Liver (tissue), 9 donors: ENCODE data around the gene DNAJC11. TPM values are rescaled to one million over a fixed set of nuclear protein-coding genes. Genes with fewer than 3 reads are reported as not detected.

Experiments used
- DNase-seq: peaks from one replicate; pipeline ENCODE4 v3.0.0-alpha.2; 2017; ENCODE audit warnings: low spot score
- H3K27ac ChIP-seq, 2 donors: one replicate each; pipeline ENCODE4 v1.7.0; 2013; ENCODE audit warnings: inconsistent platforms in 2 of 2, low read length in 2 of 2, control low read depth in 1 of 2, low read depth in 1 of 2, mild to moderate bottlenecking in 1 of 2
- H3K27me3 ChIP-seq, 4 donors: one replicate each; pipeline versions ENCODE4 v1.6.1 to v1.7.0; 2013; ENCODE audit warnings: low read length in 3 of 4, inconsistent platforms in 1 of 4, mild to moderate bottlenecking in 1 of 4, moderate library complexity in 1 of 4; ENCODE audit not compliant: control insufficient read depth in 4 of 4, insufficient read depth in 4 of 4
- H3K36me3 ChIP-seq, 4 donors: one replicate each; pipeline versions ENCODE4 v1.6.1 to v1.7.0; 2013; ENCODE audit warnings: low read length in 3 of 4, mild to moderate bottlenecking in 3 of 4, low read depth in 1 of 4, moderate library complexity in 1 of 4; ENCODE audit not compliant: control insufficient read depth in 4 of 4, insufficient read depth in 3 of 4
- H3K4me1 ChIP-seq, 4 donors: one replicate each; pipeline versions ENCODE4 v1.6.1 to v1.7.0; 2013; ENCODE audit warnings: low read length in 3 of 4, mild to moderate bottlenecking in 3 of 4, moderate library complexity in 1 of 4; ENCODE audit not compliant: control insufficient read depth in 4 of 4, insufficient read depth in 4 of 4
- H3K4me3 ChIP-seq, 3 donors: one replicate each; pipeline versions ENCODE4 v1.6.1 to v1.7.0; 2013; ENCODE audit warnings: low read length in 3 of 3, control low read depth in 1 of 3, low read depth in 1 of 3, mild to moderate bottlenecking in 1 of 3
- H3K9ac ChIP-seq, 2 donors: one replicate each; pipeline ENCODE4 v1.7.0; 2013; ENCODE audit warnings: low read length in 2 of 2, mild to moderate bottlenecking in 2 of 2, moderate library complexity in 2 of 2, control low read depth in 1 of 2, low read depth in 1 of 2
- H3K9me3 ChIP-seq, 4 donors: one replicate each; pipeline versions ENCODE4 v1.6.1 to v1.7.0; 2013; ENCODE audit warnings: low read length in 3 of 4; ENCODE audit not compliant: control insufficient read depth in 4 of 4
- CTCF ChIP-seq: fragments of 150-350 bp; IDR thresholded peaks from 2 replicates; pipeline ENCODE4 v1.5.1; 2017; ENCODE audit warnings: improper control_type of control experiment, low read depth, low read length; ENCODE audit not compliant: missing input control
- EGR1 ChIP-seq, 2 donors: IDR thresholded peaks; 2 replicates each; pipeline ENCODE4 v1.6.1; 2016 to 2018; ENCODE audit warnings: antibody characterized with exemption in 2 of 2, low read depth in 2 of 2
- FOXA2 ChIP-seq: IDR thresholded peaks from 2 replicates; pipeline ENCODE4 v1.6.1; 2016; ENCODE audit warnings: antibody characterized with exemption
- GABPA ChIP-seq, 2 donors: IDR thresholded peaks in 1 of 2; conservative IDR thresholded peaks in 1 of 2; 2 replicates each; pipeline ENCODE4 v1.6.1; 2016; ENCODE audit warnings: antibody characterized with exemption in 2 of 2, mild to moderate bottlenecking in 1 of 2, moderate library complexity in 1 of 2
- HNF4A ChIP-seq, 2 donors: conservative IDR thresholded peaks; 2 replicates each; pipeline ENCODE4 v1.6.1; 2016; ENCODE audit warnings: antibody characterized with exemption in 2 of 2, mild to moderate bottlenecking in 2 of 2
- HNF4G ChIP-seq: IDR thresholded peaks from 2 replicates; pipeline ENCODE4 v1.6.1; 2016; ENCODE audit warnings: antibody characterized with exemption
- JUND ChIP-seq, 2 donors: IDR thresholded peaks; 2 replicates each; pipeline ENCODE4 v1.6.1; 2016; ENCODE audit warnings: antibody characterized with exemption in 2 of 2
- MAX ChIP-seq: IDR thresholded peaks from 2 replicates; pipeline ENCODE4 v1.6.1; 2016; ENCODE audit warnings: antibody characterized with exemption
- NR2F2 ChIP-seq: IDR thresholded peaks from 2 replicates; pipeline ENCODE4 v1.6.1; 2016; ENCODE audit warnings: antibody characterized with exemption
- REST ChIP-seq: IDR thresholded peaks from 2 replicates; pipeline ENCODE4 v1.6.1; 2016; ENCODE audit warnings: antibody characterized with exemption, mild to moderate bottlenecking
- RXRA ChIP-seq, 2 donors: IDR thresholded peaks; 2 replicates each; pipeline ENCODE4 v1.6.1; 2017 to 2018; ENCODE audit warnings: antibody characterized with exemption in 2 of 2, mild to moderate bottlenecking in 1 of 2
- TAF1 ChIP-seq: conservative IDR thresholded peaks from 2 replicates; pipeline ENCODE4 v1.6.1; 2016; ENCODE audit warnings: antibody characterized with exemption, mild to moderate bottlenecking
- YY1 ChIP-seq: IDR thresholded peaks from 2 replicates; pipeline ENCODE4 v1.6.1; 2016; ENCODE audit warnings: antibody characterized with exemption, mild to moderate bottlenecking
- ZBTB33 ChIP-seq: IDR thresholded peaks from 2 replicates; pipeline ENCODE4 v1.6.1; 2016; ENCODE audit warnings: antibody characterized with exemption
- WGBS: extraction: QIAGEN DNeasy Blood & Tissue Kit; methylation state at CpG from one replicate; pipeline ENCODE4 v1.1.7; 2013; 5-methylcytosine and 5-hydroxymethylcytosine counted together
- polyA plus RNA-seq, 2 donors: library from polyadenylated mRNA; stranded (reverse) in 1 of 2; unstranded in 1 of 2; fragments of 200-250 nt in 1 of 2; fragments of >200 nt in 1 of 2; fragmentation: Nextera tagmentation in 1 of 2; extraction: Ambion mirVana in 1 of 2; gene quantifications; one replicate each; pipeline versions ENCODE4 v1.2.1 to v1.2.3, GENCODE V29; 2013 to 2015
- total RNA-seq, 2 donors: library from RNA; depleted of rRNA; stranded (reverse); fragments of >200 nt; gene quantifications; one replicate each; pipeline ENCODE4 v1.2.3, GENCODE V29; 2014
- TF ChIP-seq, protein P1 (sequence below): IDR thresholded peaks from 2 replicates; pipeline ENCODE4 v1.6.1; 2016; ENCODE audit warnings: antibody characterized with exemption
- donor health status: healthy.
- donor health status: healthy.
- donor health status: healthy.
- donor health status: healthy.
- donor health status: healthy.

DNAJC11 gene
- total and polyA plus RNA-seq, 4 donors = 16.5 to 36.1 (median 23.8) TPM

DNA sequence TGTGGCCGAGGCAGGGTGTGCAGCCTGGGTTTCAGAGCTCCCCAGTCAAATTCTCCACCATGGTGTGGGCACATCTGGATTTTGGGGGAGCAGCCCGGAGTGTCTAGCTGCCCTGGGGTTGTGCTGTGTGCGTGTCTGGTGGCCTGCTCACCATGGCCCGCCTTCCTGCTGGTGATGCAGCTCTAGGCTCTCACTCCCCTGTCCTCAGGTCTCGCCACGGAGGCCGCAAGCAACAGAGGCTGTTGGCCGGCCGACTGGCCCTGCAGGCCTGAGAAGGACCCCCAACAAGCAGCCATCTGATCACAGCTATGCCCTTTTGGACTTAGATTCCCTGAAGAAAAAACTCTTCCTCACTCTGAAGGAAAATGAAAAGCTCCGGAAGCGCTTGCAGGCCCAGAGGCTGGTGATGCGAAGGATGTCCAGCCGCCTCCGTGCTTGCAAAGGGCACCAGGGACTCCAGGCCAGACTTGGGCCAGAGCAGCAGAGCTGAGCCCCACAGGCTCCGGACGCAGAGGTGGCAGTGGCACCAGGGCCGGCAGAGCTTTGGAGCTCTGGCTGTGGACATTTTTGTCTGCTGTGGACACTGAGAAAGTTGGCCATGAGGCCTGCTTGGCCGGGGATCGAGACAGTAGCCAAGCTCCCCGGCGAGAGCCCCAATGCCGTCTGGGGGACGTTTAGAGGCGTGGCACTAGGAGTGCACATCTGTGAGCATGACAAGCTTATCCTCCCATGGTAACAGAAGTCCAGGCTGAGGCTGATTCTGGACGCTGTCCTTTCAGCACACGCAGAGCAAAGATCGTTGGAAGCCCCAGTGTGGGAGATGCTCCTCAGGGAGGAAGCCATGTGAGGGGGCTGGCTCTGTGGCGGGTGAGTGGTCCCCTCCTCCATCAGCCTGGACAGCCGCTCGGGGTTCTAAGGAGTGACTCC, 68.8 kb downstream of the DNAJC11 start:
- TF ChIP-seq GABPA (IDR thresholded peaks at IDR 0.05 in 1 of 2, conservative IDR thresholded peaks at IDR 0.05 in 1 of 2) = no peak
- no peak for TF ChIP-seq ZBTB33
- no peak for TF ChIP-seq JUND (IDR thresholded peaks at IDR 0.05)
- TF ChIP-seq, protein P1, sequence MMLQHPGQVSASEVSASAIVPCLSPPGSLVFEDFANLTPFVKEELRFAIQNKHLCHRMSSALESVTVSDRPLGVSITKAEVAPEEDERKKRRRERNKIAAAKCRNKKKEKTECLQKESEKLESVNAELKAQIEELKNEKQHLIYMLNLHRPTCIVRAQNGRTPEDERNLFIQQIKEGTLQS = no peak
- no peak for TF ChIP-seq YY1
- TF ChIP-seq REST = no peak
- TF ChIP-seq HNF4G = no peak
- H3K27me3 ChIP-seq = no peaks in the 10 kb centered on the region
- H3K4me3 ChIP-seq = no peak overlapping the region
- H3K4me1 ChIP-seq = no peaks in the 10 kb centered on the region
- WGBS = 92% methylated on average over 30 of the region's 30 CpGs
- no peak overlapping the region for H3K9ac ChIP-seq
- H3K36me3 ChIP-seq = peaks cover 16 to 67% (median 38%) of the 10 kb centered on the region in 4 donors
- H3K27ac ChIP-seq = no peak overlapping the region
- DNase-seq = no peak
- no peaks in the 10 kb centered on the region for H3K9me3 ChIP-seq

DNA sequence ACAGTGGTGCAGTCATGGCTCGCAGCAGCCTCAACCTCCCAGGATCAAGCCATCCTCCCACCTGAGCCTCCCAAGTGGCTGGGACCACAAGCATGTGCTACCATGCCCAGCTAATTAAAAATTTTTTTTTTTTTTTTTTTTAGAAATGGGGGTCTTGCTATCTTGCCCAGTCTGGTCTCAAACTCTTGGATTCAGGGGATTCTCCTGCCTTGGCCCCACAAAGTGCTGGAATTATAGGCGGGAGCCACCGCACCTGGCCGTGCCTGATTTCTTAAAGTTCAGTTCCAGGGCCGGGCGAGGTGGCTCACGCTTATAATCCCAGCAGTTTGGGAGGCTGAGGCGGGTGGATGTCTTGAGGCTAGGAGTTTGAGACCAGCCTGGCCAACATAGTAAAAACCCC, 70.6 kb downstream of the DNAJC11 start:
- WGBS = 98% methylated on average over 8 of the region's 8 CpGs
- TF ChIP-seq TAF1 (no peak), NR2F2 (no peak), JUND (IDR thresholded peaks at IDR 0.05) (no peak), GABPA (IDR thresholded peaks at IDR 0.05 in 1 of 2, conservative IDR thresholded peaks at IDR 0.05 in 1 of 2) (no peak), FOXA2 (no peak), HNF4G (no peak), RXRA (IDR thresholded peaks at IDR 0.05) (no peak), ZBTB33 (no peak), REST (no peak), CTCF (no peak), EGR1 (IDR thresholded peaks at IDR 0.05; ENCODE audit: low read depth in 2 of 2) (no peak), HNF4A (conservative IDR thresholded peaks at IDR 0.05) (no peak), MAX (no peak)
- Histone ChIP-seq H3K27me3 (no peaks in the 10 kb centered on the region), H3K4me3 (no peak overlapping the region), H3K36me3 (peaks cover 6 to 50% (median 30%) of the 10 kb centered on the region in 4 donors), H3K9me3 (no peaks in the 10 kb centered on the region), H3K4me1 (peaks cover 0 to 11% (median 5%) of the 10 kb centered on the region in 4 donors), H3K27ac (no peak overlapping the region), H3K9ac (no peak overlapping the region)
- no peak for DNase-seq
